ENCODE data around the gene BCAS4.

- no peak for TF ChIP-seq POLR2A (IDR thresholded peaks at IDR 0.05; ENCODE audit: low read length)
- no peak for TF ChIP-seq GATA1 (IDR thresholded peaks at IDR 0.05; ENCODE audit: low read depth, low read length)
Observed at GRCh38 chr20:50900261-50900660, 105.4 kb downstream of the BCAS4 start.
